ENCODE measurements around the gene LAMA2. TPM values are rescaled to one million over a fixed set of nuclear protein-coding genes. Genes with fewer than 3 reads are reported as not detected.

The LAMA2 gene
- total and polyA plus RNA-seq, 2 experiments from 2014 or later = 0.91 to 6.4 TPM

GRCh38 chr6:129307845-129308244 is 424.9 kb downstream of the LAMA2 start:
- no peak overlapping the region for H3K4me2 ChIP-seq
- ATAC-seq (no peak), DNase-seq (ENCODE audit: low spot score) (no peak)
- Mint-ChIP-seq H3K4me3 (no peak overlapping the region), H3K27me3 (ENCODE audit: insufficient read depth, low read depth, poor library complexity) (no peaks in the 10 kb centered on the region), H3K36me3 (ENCODE audit: low read depth) (no peaks in the 10 kb centered on the region), H3K27ac (no peak overlapping the region), H3K4me1 (peaks cover 8% of the 10 kb centered on the region; the same call in 2 of the 3 replicates), H3K9me3 (no peaks in the 10 kb centered on the region; the same call in 2 of the 3 replicates)
- TF ChIP-seq CTCF (conservative IDR thresholded peaks at IDR 0.05; ENCODE audit: low read depth in 2 of 2) (no peak), EZH2phosphoT487 (IDR thresholded peaks at IDR 0.05; ENCODE audit: unreplicated experiment) (no peak), NANOG (IDR thresholded peaks at IDR 0.05; ENCODE audit: borderline replicate concordance) (no peak), ZNF462 (CRISPR knock-in tag; IDR thresholded peaks at IDR 0.05) (no peak), POLR2AphosphoS5 (IDR thresholded peaks at IDR 0.05; ENCODE audit: low read depth) (no peak), ZNF114 (CRISPR knock-in tag; IDR thresholded peaks at IDR 0.05) (no peak), ZNF331 (CRISPR knock-in tag; IDR thresholded peaks at IDR 0.05; ENCODE audit: low read depth) (no peak), EZH2 (IDR thresholded peaks at IDR 0.05; ENCODE audit: low read depth, unreplicated experiment) (no peak), STAT1 (IDR thresholded peaks at IDR 0.05; ENCODE audit: unreplicated experiment) (no peak), JUNB (IDR thresholded peaks at IDR 0.05; ENCODE audit: unreplicated experiment) (no peak), REST (IDR thresholded peaks at IDR 0.05; ENCODE audit: unreplicated experiment) (no peak), CREB1 (CRISPR knock-in tag; IDR thresholded peaks at IDR 0.05; ENCODE audit: low read depth) (no peak)
- no peak overlapping the region for H3K27ac ChIP-seq (ENCODE audit: low read depth)
- H4K20me1 ChIP-seq (replicated peaks; ENCODE audit: insufficient read depth) = no peaks in the 10 kb centered on the region
- no peak overlapping the region for H2AFZ ChIP-seq
- H3K9me2 ChIP-seq (ENCODE audit: insufficient read depth) = no peaks in the 10 kb centered on the region
- H3K4me1 ChIP-seq (ENCODE audit: insufficient read depth) = peaks cover 9% of the 10 kb centered on the region
- H3F3A ChIP-seq (replicated peaks; ENCODE audit: low read depth) = no peaks in the 10 kb centered on the region
- H3K79me2 ChIP-seq (replicated peaks; ENCODE audit: insufficient read depth) = no peaks in the 10 kb centered on the region
- no peak overlapping the region for H3K4me3 ChIP-seq
- no peaks in the 10 kb centered on the region for H3K27me3 ChIP-seq (ENCODE audit: insufficient read depth)
- no peaks in the 10 kb centered on the region for H3K36me3 ChIP-seq (ENCODE audit: insufficient read depth)
